Measurements from ENCODE around the gene CA12. TPM values are rescaled to one million over a fixed set of nuclear protein-coding genes. Genes with fewer than 3 reads are reported as not detected.

CA12 gene
- total RNA-seq, 2 experiments from 2014 or later = not detected

DNA sequence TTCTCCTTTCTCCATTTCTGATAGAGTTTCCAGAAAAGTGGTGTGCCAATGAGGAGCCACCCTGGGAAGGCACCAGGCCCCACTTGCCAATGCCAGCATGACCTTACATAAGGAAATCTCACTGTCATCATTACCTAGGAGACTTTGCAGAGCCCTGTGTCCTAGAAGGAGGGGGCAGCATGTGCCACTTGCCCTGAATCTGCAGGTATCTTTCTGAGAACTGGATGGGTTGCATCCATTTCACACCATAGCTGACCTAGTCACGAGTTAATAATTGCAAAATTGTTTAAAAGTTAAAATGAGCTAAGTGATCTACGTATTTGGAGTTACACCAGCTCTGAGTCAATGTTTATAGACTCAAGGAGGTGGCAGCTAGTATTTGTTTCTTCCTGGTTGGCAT is 14.3 kb downstream of the CA12 start:
- Mint-ChIP-seq H3K9me3 (no peaks in the 10 kb centered on the region), H3K27ac (no peak overlapping the region), H3K27me3 (peaks cover 4% of the 10 kb centered on the region), H3K4me3 (no peak overlapping the region), H3K36me3 (ENCODE audit: low read depth) (no peaks in the 10 kb centered on the region), H3K4me1 (ENCODE audit: low read depth) (no peaks in the 10 kb centered on the region)
- Histone ChIP-seq H3K9me3 (ENCODE audit: control insufficient read depth in 1 of 2, insufficient read depth in 1 of 2, low read length in 2 of 2) (no peaks in the 10 kb centered on the region), H3K4me3 (ENCODE audit: low read length) (no peak overlapping the region), H3K27ac (ENCODE audit: low read depth in 1 of 2, low read length in 2 of 2) (no peak overlapping the region), H3K27me3 (ENCODE audit: control insufficient read depth in 1 of 2, insufficient read depth in 2 of 2, low read length in 2 of 2) (no peaks in the 10 kb centered on the region), H3K36me3 (ENCODE audit: insufficient read depth, low read length) (no peaks in the 10 kb centered on the region), H3K4me1 (ENCODE audit: insufficient read depth, low read length) (no peaks in the 10 kb centered on the region)
- ATAC-seq (ENCODE audit: poor library complexity) = no peak
- TF ChIP-seq, protein P1, sequence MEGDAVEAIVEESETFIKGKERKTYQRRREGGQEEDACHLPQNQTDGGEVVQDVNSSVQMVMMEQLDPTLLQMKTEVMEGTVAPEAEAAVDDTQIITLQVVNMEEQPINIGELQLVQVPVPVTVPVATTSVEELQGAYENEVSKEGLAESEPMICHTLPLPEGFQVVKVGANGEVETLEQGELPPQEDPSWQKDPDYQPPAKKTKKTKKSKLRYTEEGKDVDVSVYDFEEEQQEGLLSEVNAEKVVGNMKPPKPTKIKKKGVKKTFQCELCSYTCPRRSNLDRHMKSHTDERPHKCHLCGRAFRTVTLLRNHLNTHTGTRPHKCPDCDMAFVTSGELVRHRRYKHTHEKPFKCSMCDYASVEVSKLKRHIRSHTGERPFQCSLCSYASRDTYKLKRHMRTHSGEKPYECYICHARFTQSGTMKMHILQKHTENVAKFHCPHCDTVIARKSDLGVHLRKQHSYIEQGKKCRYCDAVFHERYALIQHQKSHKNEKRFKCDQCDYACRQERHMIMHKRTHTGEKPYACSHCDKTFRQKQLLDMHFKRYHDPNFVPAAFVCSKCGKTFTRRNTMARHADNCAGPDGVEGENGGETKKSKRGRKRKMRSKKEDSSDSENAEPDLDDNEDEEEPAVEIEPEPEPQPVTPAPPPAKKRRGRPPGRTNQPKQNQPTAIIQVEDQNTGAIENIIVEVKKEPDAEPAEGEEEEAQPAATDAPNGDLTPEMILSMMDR (IDR thresholded peaks at IDR 0.05) = no peak
- intact Hi-C loops (cut with DNase I, micrococcal nuclease) = no loop called here
- ChIA-PET CTCF (no interaction called here), POLR2A (no interaction called here)
- DNase-seq = no peak

- TF ChIP-seq, protein P1 (IDR thresholded peaks at IDR 0.05) = no peak
These were observed 15.2 kb downstream of the CA12 start for GRCh38 chr15:63366451-63366850.

DNA sequence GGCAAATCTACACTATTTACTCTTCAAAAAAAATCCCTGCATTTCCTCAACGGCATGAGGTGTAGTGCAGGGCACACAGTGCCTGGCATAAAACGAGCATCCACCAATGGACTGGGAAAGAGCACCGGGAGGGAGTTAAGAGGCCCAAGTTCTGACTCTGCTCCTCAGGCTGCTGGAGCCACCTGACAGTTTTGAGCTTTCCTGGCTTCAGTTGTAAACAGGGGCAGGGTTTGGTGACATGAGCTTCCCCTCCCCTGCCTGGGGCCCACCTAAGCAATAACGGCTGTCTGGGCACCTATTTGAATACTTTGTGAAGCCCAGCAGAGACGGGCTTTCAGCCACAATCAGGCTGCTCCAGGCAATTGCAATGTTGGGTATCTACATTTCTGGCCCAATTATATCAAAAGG is 16.4 kb downstream of the CA12 start:
- ChIA-PET CTCF (interaction anchor here (0.7 kb wide), 1 partner anchor 37 kb away, joined by 4 read pairs; no protein-coding TSS in a partner anchor), POLR2A (no interaction called here)
- Mint-ChIP-seq H3K9me3 (no peaks in the 10 kb centered on the region), H3K27ac (no peak overlapping the region), H3K36me3 (ENCODE audit: low read depth) (no peaks in the 10 kb centered on the region), H3K4me3 (no peak overlapping the region), H3K4me1 (ENCODE audit: low read depth) (no peaks in the 10 kb centered on the region), H3K27me3 (peaks cover 9% of the 10 kb centered on the region)
- no peak for DNase-seq
- intact Hi-C loops (cut with DNase I, micrococcal nuclease) = no loop called here
- H3K27me3 ChIP-seq (ENCODE audit: control insufficient read depth in 1 of 2, insufficient read depth in 2 of 2, low read length in 2 of 2) = no peaks in the 10 kb centered on the region
- no peaks in the 10 kb centered on the region for H3K36me3 ChIP-seq (ENCODE audit: insufficient read depth, low read length)
- no peaks in the 10 kb centered on the region for H3K9me3 ChIP-seq (ENCODE audit: control insufficient read depth in 1 of 2, insufficient read depth in 1 of 2, low read length in 2 of 2)
- TF ChIP-seq, protein P1 (IDR thresholded peaks at IDR 0.05) = no peak
- H3K27ac ChIP-seq (ENCODE audit: low read depth in 1 of 2, low read length in 2 of 2) = no peak overlapping the region
- H3K4me1 ChIP-seq (ENCODE audit: insufficient read depth, low read length) = no peaks in the 10 kb centered on the region
- H3K4me3 ChIP-seq (ENCODE audit: low read length) = no peak overlapping the region
- no peak for ATAC-seq (ENCODE audit: poor library complexity)

More at GRCh38 chr15:63366451-63366850, 15.2 kb downstream of the CA12 start:
- H3K4me1 Mint-ChIP-seq (ENCODE audit: low read depth) = no peaks in the 10 kb centered on the region
- H3K4me3 ChIP-seq (ENCODE audit: low read length) = no peak overlapping the region
- H3K36me3 ChIP-seq (ENCODE audit: insufficient read depth, low read length) = no peaks in the 10 kb centered on the region
- no peaks in the 10 kb centered on the region for H3K9me3 ChIP-seq (ENCODE audit: control insufficient read depth in 1 of 2, insufficient read depth in 1 of 2, low read length in 2 of 2)
- ChIA-PET POLR2A (no interaction called here), CTCF (no interaction called here)
- H3K9me3 Mint-ChIP-seq = no peaks in the 10 kb centered on the region
- H3K27ac Mint-ChIP-seq = no peak overlapping the region
- H3K27me3 Mint-ChIP-seq = peaks cover 4% of the 10 kb centered on the region
- no peaks in the 10 kb centered on the region for H3K4me1 ChIP-seq (ENCODE audit: insufficient read depth, low read length)
- no peak overlapping the region for H3K4me3 Mint-ChIP-seq
- no peaks in the 10 kb centered on the region for H3K36me3 Mint-ChIP-seq (ENCODE audit: low read depth)
- no peaks in the 10 kb centered on the region for H3K27me3 ChIP-seq (ENCODE audit: control insufficient read depth in 1 of 2, insufficient read depth in 2 of 2, low read length in 2 of 2)
- no peak overlapping the region for H3K27ac ChIP-seq (ENCODE audit: low read depth in 1 of 2, low read length in 2 of 2)
- DNase-seq = no peak
- ATAC-seq (ENCODE audit: poor library complexity) = no peak
- intact Hi-C loops (cut with DNase I, micrococcal nuclease) = no loop called here
